ENCODE measurements around the gene NPM1.

GRCh38 chr5:171390883-171391677 is 3.4 kb downstream of the NPM1 start:
- no peak for TF ChIP-seq POLR2A (IDR thresholded peaks at IDR 0.05; ENCODE audit: low read depth)
- no peak for TF ChIP-seq CTCF (IDR thresholded peaks at IDR 0.05)
- TF ChIP-seq EP300 (IDR thresholded peaks at IDR 0.05), result no peak
